Mesendoderm (in vitro differentiated cells): ENCODE measurements around the gene KCND3.

Experiments
- DNase-seq: peaks from one replicate; pipeline ENCODE4 v3.0.0; 2013
- H2AK5ac ChIP-seq: 2 replicates; pipeline ENCODE4 v1.6.1; 2013; ENCODE audit warnings: low read length, inconsistent platforms
- H2BK120ac ChIP-seq: 2 replicates; pipeline ENCODE4 v1.6.1; 2013; ENCODE audit warnings: low read depth, mild to moderate bottlenecking, low read length, moderate library complexity, mixed read lengths
- H2BK15ac ChIP-seq: replicated peaks from 2 replicates; pipeline ENCODE4 v1.6.1; 2013; ENCODE audit warnings: low read depth, mild to moderate bottlenecking, moderate library complexity
- H2BK5ac ChIP-seq: 2 replicates; pipeline ENCODE4 v1.6.1; 2013; ENCODE audit warnings: low read length, inconsistent platforms
- H3K18ac ChIP-seq: 2 replicates; pipeline ENCODE4 v1.6.1; 2013; ENCODE audit warnings: mild to moderate bottlenecking, low read length, mixed read lengths
- H3K23ac ChIP-seq: one replicate; pipeline ENCODE4 v1.6.1; 2013; ENCODE audit warnings: low read length
- H3K27ac ChIP-seq: 2 replicates; pipeline ENCODE4 v1.5.1; 2013; ENCODE audit warnings: low read depth, mild to moderate bottlenecking, inconsistent platforms, low read length, moderate library complexity
- H3K27me3 ChIP-seq: 2 replicates; pipeline ENCODE4 v1.6.1; 2013; ENCODE audit warnings: low read length, control low read depth, mild to moderate bottlenecking, inconsistent platforms; ENCODE audit not compliant: insufficient read depth, poor library complexity
- H3K36me3 ChIP-seq: 2 replicates; pipeline ENCODE4 v1.6.1; 2013; ENCODE audit warnings: low read length, inconsistent platforms; ENCODE audit not compliant: control insufficient read depth, insufficient read depth
- H3K4ac ChIP-seq: one replicate; pipeline ENCODE4 v1.6.1; 2013; ENCODE audit warnings: low read depth, mild to moderate bottlenecking, low read length, moderate library complexity
- H3K4me1 ChIP-seq: 2 replicates; pipeline ENCODE4 v1.6.1; 2013; ENCODE audit warnings: low read depth, low read length, inconsistent platforms; ENCODE audit not compliant: control insufficient read depth
- H3K4me2 ChIP-seq: 2 replicates; pipeline ENCODE4 v1.6.1; 2013; ENCODE audit warnings: low read length
- H3K4me3 ChIP-seq: 2 replicates; pipeline ENCODE4 v1.5.1; 2013; ENCODE audit warnings: mild to moderate bottlenecking, low read length
- H3K56ac ChIP-seq: one replicate; pipeline ENCODE4 v1.6.1; 2013; ENCODE audit warnings: low read length
- H3K79me1 ChIP-seq: 2 replicates; pipeline ENCODE4 v1.6.1; 2013; ENCODE audit warnings: low read length, inconsistent platforms
- H3K79me2 ChIP-seq: 2 replicates; pipeline ENCODE4 v1.6.1; 2013; ENCODE audit warnings: mild to moderate bottlenecking, low read length; ENCODE audit not compliant: control insufficient read depth, insufficient read depth
- H3K9ac ChIP-seq: 2 replicates; pipeline ENCODE4 v1.6.1; 2013; ENCODE audit warnings: low read length, inconsistent platforms
- H4K5ac ChIP-seq: one replicate; pipeline ENCODE4 v1.6.1; 2013; ENCODE audit warnings: low read length
- H4K8ac ChIP-seq: one replicate; pipeline ENCODE4 v1.6.1; 2013; ENCODE audit warnings: low read depth, mild to moderate bottlenecking, control low read depth, low read length, moderate library complexity
- WGBS: extraction: QIAGEN DNeasy Blood & Tissue Kit; methylation state at CpG from one replicate; pipeline ENCODE4 v1.1.7; 2013; ENCODE audit warnings: low lambda C conversion rate, missing lambda C conversion rate; ENCODE audit not compliant: insufficient coverage; ENCODE audit errors: extremely low coverage; 5-methylcytosine and 5-hydroxymethylcytosine counted together

KCND3 gene

GRCh38 chr1:111921948-111922347 is 67.5 kb downstream of the KCND3 start:
- H3K18ac ChIP-seq: no peak overlapping the region
- H3K4me2 ChIP-seq: no peak overlapping the region
- H3K27ac ChIP-seq: no peak overlapping the region
- H3K27me3 ChIP-seq: no peaks in the 10 kb centered on the region
- no peak overlapping the region for H2AK5ac ChIP-seq
- DNase-seq: no peak
- no peak overlapping the region for H4K8ac ChIP-seq
- no peak overlapping the region for H2BK120ac ChIP-seq
- no peak overlapping the region for H4K5ac ChIP-seq
- H3K79me1 ChIP-seq: no peaks in the 10 kb centered on the region
- no peak overlapping the region for H3K23ac ChIP-seq
- H3K4ac ChIP-seq: no peak overlapping the region
- no peaks in the 10 kb centered on the region for H3K79me2 ChIP-seq
- WGBS: no CpG with 5 or more reads among the region's 6 CpGs
- no peak overlapping the region for H2BK15ac ChIP-seq
- H3K36me3 ChIP-seq: no peaks in the 10 kb centered on the region
- H3K56ac ChIP-seq: no peak overlapping the region
- H3K4me3 ChIP-seq: no peak overlapping the region
- no peak overlapping the region for H3K9ac ChIP-seq
- H3K4me1 ChIP-seq: no peaks in the 10 kb centered on the region
- no peak overlapping the region for H2BK5ac ChIP-seq

GRCh38 chr1:111920221-111921024 is 69.0 kb downstream of the KCND3 start:
- no peak overlapping the region for H2BK120ac ChIP-seq
- H3K4ac ChIP-seq: no peak overlapping the region
- H4K5ac ChIP-seq: no peak overlapping the region
- no peak overlapping the region for H3K4me2 ChIP-seq
- DNase-seq: peak; percentile 57
- H3K79me2 ChIP-seq: no peaks in the 10 kb centered on the region
- no peak overlapping the region for H3K27ac ChIP-seq
- H3K79me1 ChIP-seq: no peaks in the 10 kb centered on the region
- H3K4me1 ChIP-seq: no peaks in the 10 kb centered on the region
- no peak overlapping the region for H3K9ac ChIP-seq
- H3K18ac ChIP-seq: no peak overlapping the region
- H2BK5ac ChIP-seq: no peak overlapping the region
- no peak overlapping the region for H3K56ac ChIP-seq
- H4K8ac ChIP-seq: no peak overlapping the region
- H3K27me3 ChIP-seq: no peaks in the 10 kb centered on the region
- H3K23ac ChIP-seq: no peak overlapping the region
- no CpG with 5 or more reads among the region's 11 CpGs for WGBS
- H2BK15ac ChIP-seq: no peak overlapping the region
- no peak overlapping the region for H3K4me3 ChIP-seq
- no peak overlapping the region for H2AK5ac ChIP-seq
- no peaks in the 10 kb centered on the region for H3K36me3 ChIP-seq

- H3K23ac ChIP-seq: no peak overlapping the region
- H4K5ac ChIP-seq: no peak overlapping the region
- no peak overlapping the region for H3K9ac ChIP-seq
- no peak overlapping the region for H3K27ac ChIP-seq
- no peak for DNase-seq
- WGBS: no CpG with 5 or more reads among the region's 5 CpGs
- H3K27me3 ChIP-seq: no peaks in the 10 kb centered on the region
- no peak overlapping the region for H3K4ac ChIP-seq
- no peak overlapping the region for H2BK5ac ChIP-seq
- H3K56ac ChIP-seq: no peak overlapping the region
- no peaks in the 10 kb centered on the region for H3K4me1 ChIP-seq
- no peak overlapping the region for H2BK15ac ChIP-seq
- H2AK5ac ChIP-seq: no peak overlapping the region
- H3K36me3 ChIP-seq: no peaks in the 10 kb centered on the region
- no peak overlapping the region for H2BK120ac ChIP-seq
- no peak overlapping the region for H3K4me2 ChIP-seq
- no peaks in the 10 kb centered on the region for H3K79me1 ChIP-seq
- H4K8ac ChIP-seq: no peak overlapping the region
- H3K18ac ChIP-seq: no peak overlapping the region
- H3K4me3 ChIP-seq: no peak overlapping the region
- H3K79me2 ChIP-seq: no peaks in the 10 kb centered on the region
These were observed 77.5 kb downstream of the KCND3 start for GRCh38 chr1:111911776-111912515.

- no CpG with 5 or more reads among the region's 1 CpG for WGBS
These were observed 78.4 kb downstream of the KCND3 start for GRCh38 chr1:111911061-111911460.

GRCh38 chr1:111909030-111909429 is 80.4 kb downstream of the KCND3 start:
- Histone ChIP-seq H4K8ac (no peak overlapping the region), H3K23ac (no peak overlapping the region), H3K4me2 (no peak overlapping the region), H3K79me2 (no peaks in the 10 kb centered on the region), H3K27me3 (no peaks in the 10 kb centered on the region), H3K36me3 (no peaks in the 10 kb centered on the region), H2BK120ac (no peak overlapping the region), H3K9ac (no peak overlapping the region), H2BK15ac (no peak overlapping the region), H3K79me1 (no peaks in the 10 kb centered on the region), H4K5ac (no peak overlapping the region), H2AK5ac (no peak overlapping the region), H3K27ac (no peak overlapping the region), H3K4me3 (no peak overlapping the region), H3K4ac (no peak overlapping the region), H3K18ac (no peak overlapping the region), H3K4me1 (no peaks in the 10 kb centered on the region), H3K56ac (no peak overlapping the region), H2BK5ac (no peak overlapping the region)
- WGBS: no CpG with 5 or more reads among the region's 4 CpGs
- peak; percentile 91 for DNase-seq

More at GRCh38 chr1:111911061-111911460, 78.4 kb downstream of the KCND3 start:
- Histone ChIP-seq H3K9ac (no peak overlapping the region), H4K8ac (no peak overlapping the region), H2BK5ac (no peak overlapping the region), H3K27ac (no peak overlapping the region), H2BK15ac (no peak overlapping the region), H2BK120ac (no peak overlapping the region), H3K4me3 (no peak overlapping the region), H3K79me2 (no peaks in the 10 kb centered on the region), H3K4me2 (no peak overlapping the region), H2AK5ac (no peak overlapping the region), H3K4ac (no peak overlapping the region), H3K56ac (no peak overlapping the region), H3K27me3 (no peaks in the 10 kb centered on the region), H3K4me1 (no peaks in the 10 kb centered on the region), H3K18ac (no peak overlapping the region), H3K23ac (no peak overlapping the region), H4K5ac (no peak overlapping the region), H3K79me1 (no peaks in the 10 kb centered on the region), H3K36me3 (no peaks in the 10 kb centered on the region)
- DNase-seq: no peak
